Liver (tissue), 9 donors: ENCODE data around the gene CCNG1. TPM values are rescaled to one million over a fixed set of nuclear protein-coding genes. Genes with fewer than 3 reads are reported as not detected.

Experiments used
- DNase-seq: peaks from one replicate; pipeline ENCODE4 v3.0.0-alpha.2; 2017; ENCODE audit warnings: low spot score
- H3K27ac ChIP-seq, 2 donors: one replicate each; pipeline ENCODE4 v1.7.0; 2013; ENCODE audit warnings: inconsistent platforms in 2 of 2, low read length in 2 of 2, control low read depth in 1 of 2, low read depth in 1 of 2, mild to moderate bottlenecking in 1 of 2
- H3K27me3 ChIP-seq, 4 donors: one replicate each; pipeline versions ENCODE4 v1.6.1 to v1.7.0; 2013; ENCODE audit warnings: low read length in 3 of 4, inconsistent platforms in 1 of 4, mild to moderate bottlenecking in 1 of 4, moderate library complexity in 1 of 4; ENCODE audit not compliant: control insufficient read depth in 4 of 4, insufficient read depth in 4 of 4
- H3K36me3 ChIP-seq, 4 donors: one replicate each; pipeline versions ENCODE4 v1.6.1 to v1.7.0; 2013; ENCODE audit warnings: low read length in 3 of 4, mild to moderate bottlenecking in 3 of 4, low read depth in 1 of 4, moderate library complexity in 1 of 4; ENCODE audit not compliant: control insufficient read depth in 4 of 4, insufficient read depth in 3 of 4
- H3K4me1 ChIP-seq, 4 donors: one replicate each; pipeline versions ENCODE4 v1.6.1 to v1.7.0; 2013; ENCODE audit warnings: low read length in 3 of 4, mild to moderate bottlenecking in 3 of 4, moderate library complexity in 1 of 4; ENCODE audit not compliant: control insufficient read depth in 4 of 4, insufficient read depth in 4 of 4
- H3K4me3 ChIP-seq, 3 donors: one replicate each; pipeline versions ENCODE4 v1.6.1 to v1.7.0; 2013; ENCODE audit warnings: low read length in 3 of 3, control low read depth in 1 of 3, low read depth in 1 of 3, mild to moderate bottlenecking in 1 of 3
- H3K9ac ChIP-seq, 2 donors: one replicate each; pipeline ENCODE4 v1.7.0; 2013; ENCODE audit warnings: low read length in 2 of 2, mild to moderate bottlenecking in 2 of 2, moderate library complexity in 2 of 2, control low read depth in 1 of 2, low read depth in 1 of 2
- H3K9me3 ChIP-seq, 4 donors: one replicate each; pipeline versions ENCODE4 v1.6.1 to v1.7.0; 2013; ENCODE audit warnings: low read length in 3 of 4; ENCODE audit not compliant: control insufficient read depth in 4 of 4
- ATF3 ChIP-seq: IDR thresholded peaks from 2 replicates; pipeline ENCODE4 v1.6.1; 2016; ENCODE audit warnings: antibody characterized with exemption
- CTCF ChIP-seq: fragments of 150-350 bp; IDR thresholded peaks from 2 replicates; pipeline ENCODE4 v1.5.1; 2017; ENCODE audit warnings: improper control_type of control experiment, low read depth, low read length; ENCODE audit not compliant: missing input control
- EGR1 ChIP-seq, 2 donors: IDR thresholded peaks; 2 replicates each; pipeline ENCODE4 v1.6.1; 2016 to 2018; ENCODE audit warnings: antibody characterized with exemption in 2 of 2, low read depth in 2 of 2
- FOXA1 ChIP-seq: IDR thresholded peaks from 2 replicates; pipeline ENCODE4 v1.6.1; 2016; ENCODE audit warnings: antibody characterized with exemption
- FOXA2 ChIP-seq: IDR thresholded peaks from 2 replicates; pipeline ENCODE4 v1.6.1; 2016; ENCODE audit warnings: antibody characterized with exemption
- GABPA ChIP-seq, 2 donors: IDR thresholded peaks in 1 of 2; conservative IDR thresholded peaks in 1 of 2; 2 replicates each; pipeline ENCODE4 v1.6.1; 2016; ENCODE audit warnings: antibody characterized with exemption in 2 of 2, mild to moderate bottlenecking in 1 of 2, moderate library complexity in 1 of 2
- HNF4A ChIP-seq, 2 donors: conservative IDR thresholded peaks; 2 replicates each; pipeline ENCODE4 v1.6.1; 2016; ENCODE audit warnings: antibody characterized with exemption in 2 of 2, mild to moderate bottlenecking in 2 of 2
- HNF4G ChIP-seq: IDR thresholded peaks from 2 replicates; pipeline ENCODE4 v1.6.1; 2016; ENCODE audit warnings: antibody characterized with exemption
- JUND ChIP-seq, 2 donors: IDR thresholded peaks; 2 replicates each; pipeline ENCODE4 v1.6.1; 2016; ENCODE audit warnings: antibody characterized with exemption in 2 of 2
- MAX ChIP-seq: IDR thresholded peaks from 2 replicates; pipeline ENCODE4 v1.6.1; 2016; ENCODE audit warnings: antibody characterized with exemption
- NR2F2 ChIP-seq: IDR thresholded peaks from 2 replicates; pipeline ENCODE4 v1.6.1; 2016; ENCODE audit warnings: antibody characterized with exemption
- REST ChIP-seq: IDR thresholded peaks from 2 replicates; pipeline ENCODE4 v1.6.1; 2016; ENCODE audit warnings: antibody characterized with exemption, mild to moderate bottlenecking
- TAF1 ChIP-seq: conservative IDR thresholded peaks from 2 replicates; pipeline ENCODE4 v1.6.1; 2016; ENCODE audit warnings: antibody characterized with exemption, mild to moderate bottlenecking
- YY1 ChIP-seq: IDR thresholded peaks from 2 replicates; pipeline ENCODE4 v1.6.1; 2016; ENCODE audit warnings: antibody characterized with exemption, mild to moderate bottlenecking
- WGBS: extraction: QIAGEN DNeasy Blood & Tissue Kit; methylation state at CpG from one replicate; pipeline ENCODE4 v1.1.7; 2013; 5-methylcytosine and 5-hydroxymethylcytosine counted together
- polyA plus RNA-seq, 2 donors: library from polyadenylated mRNA; stranded (reverse) in 1 of 2; unstranded in 1 of 2; fragments of 200-250 nt in 1 of 2; fragments of >200 nt in 1 of 2; fragmentation: Nextera tagmentation in 1 of 2; extraction: Ambion mirVana in 1 of 2; gene quantifications; one replicate each; pipeline versions ENCODE4 v1.2.1 to v1.2.3, GENCODE V29; 2013 to 2015
- total RNA-seq, 2 donors: library from RNA; depleted of rRNA; stranded (reverse); fragments of >200 nt; gene quantifications; one replicate each; pipeline ENCODE4 v1.2.3, GENCODE V29; 2014
- donor health status: healthy.
- donor health status: healthy.
- donor health status: healthy.
- donor health status: healthy.
- donor health status: healthy.

CCNG1 gene
- total and polyA plus RNA-seq, 4 donors = 30.9 to 93.7 (median 74.1) TPM

- no peak for TF ChIP-seq TAF1
- TF ChIP-seq HNF4A (conservative IDR thresholded peaks at IDR 0.05) = no peak
- TF ChIP-seq ATF3 = no peak
- H3K9me3 ChIP-seq = no peaks in the 10 kb centered on the region
- H3K27me3 ChIP-seq = no peaks in the 10 kb centered on the region
- no peak overlapping the region for H3K27ac ChIP-seq
- no peak overlapping the region for H3K9ac ChIP-seq
- no peak overlapping the region for H3K4me3 ChIP-seq
- H3K36me3 ChIP-seq = no peaks in the 10 kb centered on the region
- WGBS = 92% methylated on average over 2 of the region's 2 CpGs
- H3K4me1 ChIP-seq = no peaks in the 10 kb centered on the region
- no peak for DNase-seq
Observed at GRCh38 chr5:163402007-163402406, 35.4 kb upstream of the CCNG1 start.

GRCh38 chr5:163404364-163405173 is 32.8 kb upstream of the CCNG1 start:
- no peaks in the 10 kb centered on the region for H3K36me3 ChIP-seq
- no peaks in the 10 kb centered on the region for H3K27me3 ChIP-seq
- H3K9me3 ChIP-seq = no peaks in the 10 kb centered on the region
- H3K4me1 ChIP-seq = peaks cover 0 to 3% (median 0%) of the 10 kb centered on the region in 4 donors
- no peak for DNase-seq
- no peak for TF ChIP-seq REST
- no peak for TF ChIP-seq MAX
- TF ChIP-seq JUND (IDR thresholded peaks at IDR 0.05) = no peak
- TF ChIP-seq CTCF = no peak
- no peak for TF ChIP-seq YY1
- no peak for TF ChIP-seq TAF1
- TF ChIP-seq EGR1 (IDR thresholded peaks at IDR 0.05; ENCODE audit: low read depth in 2 of 2) = no peak
- no peak for TF ChIP-seq FOXA2
- TF ChIP-seq GABPA (IDR thresholded peaks at IDR 0.05 in 1 of 2, conservative IDR thresholded peaks at IDR 0.05 in 1 of 2) = no peak
- TF ChIP-seq ATF3 = no peak
- no peak for TF ChIP-seq HNF4G
- no peak for TF ChIP-seq FOXA1
- TF ChIP-seq HNF4A (conservative IDR thresholded peaks at IDR 0.05) = no peak
- no peak for TF ChIP-seq NR2F2
- 83% methylated on average over 10 of the region's 10 CpGs for WGBS
- H3K9ac ChIP-seq = no peak overlapping the region
- no peak overlapping the region for H3K4me3 ChIP-seq
- no peak overlapping the region for H3K27ac ChIP-seq
